GM21390 (cell line): ENCODE measurements around the gene CAMSAP1.

Experiments used
- ATAC-seq: cut with Tn5 transposase; IDR thresholded peaks from one replicate; pipeline ENCODE4 v1.9.1; 2021; ENCODE audit not compliant: unreplicated experiment

The CAMSAP1 gene

GRCh38 chr9:135794361-135794885 lies 112.9 kb downstream of the CAMSAP1 start:
- ATAC-seq = no peak

- ATAC-seq = no peak
These were observed 113.3 kb downstream of the CAMSAP1 start for GRCh38 chr9:135794057-135794335.

GRCh38 chr9:135793221-135794056 lies 113.9 kb downstream of the CAMSAP1 start:
- no peak for ATAC-seq

- no peak for ATAC-seq
These were observed 114.8 kb downstream of the CAMSAP1 start for GRCh38 chr9:135792268-135793128.

- ATAC-seq = no peak
These were observed 115.7 kb downstream of the CAMSAP1 start for GRCh38 chr9:135791431-135792267.

- ATAC-seq = no peak
These were observed 116.5 kb downstream of the CAMSAP1 start for GRCh38 chr9:135790850-135791249.

GRCh38 chr9:135790356-135790755 lies 117.0 kb downstream of the CAMSAP1 start:
- ATAC-seq = no peak

- ATAC-seq = no peak
These were observed 117.5 kb downstream of the CAMSAP1 start for GRCh38 chr9:135789838-135790291.

GRCh38 chr9:135788576-135789300 lies 118.6 kb downstream of the CAMSAP1 start:
- ATAC-seq = no peak

- no peak for ATAC-seq
These were observed 119.4 kb downstream of the CAMSAP1 start for GRCh38 chr9:135787776-135788575.

- ATAC-seq = no peak
These were observed 120.0 kb downstream of the CAMSAP1 start for GRCh38 chr9:135787317-135787716.

GRCh38 chr9:135786146-135786690 lies 121.1 kb downstream of the CAMSAP1 start:
- no peak for ATAC-seq

GRCh38 chr9:135785013-135785575 lies 122.3 kb downstream of the CAMSAP1 start:
- ATAC-seq = no peak

- no peak for ATAC-seq
These were observed 123.7 kb downstream of the CAMSAP1 start for GRCh38 chr9:135783540-135784245.

GRCh38 chr9:135782946-135783345 lies 124.4 kb downstream of the CAMSAP1 start:
- no peak for ATAC-seq

GRCh38 chr9:135780626-135781025 lies 126.7 kb downstream of the CAMSAP1 start:
- no peak for ATAC-seq

- no peak for ATAC-seq
These were observed 127.3 kb downstream of the CAMSAP1 start for GRCh38 chr9:135780086-135780485.

- ATAC-seq = no peak
These were observed 127.8 kb downstream of the CAMSAP1 start for GRCh38 chr9:135779571-135779970.
